Measurements from ENCODE around the gene IGFL3.

DNA sequence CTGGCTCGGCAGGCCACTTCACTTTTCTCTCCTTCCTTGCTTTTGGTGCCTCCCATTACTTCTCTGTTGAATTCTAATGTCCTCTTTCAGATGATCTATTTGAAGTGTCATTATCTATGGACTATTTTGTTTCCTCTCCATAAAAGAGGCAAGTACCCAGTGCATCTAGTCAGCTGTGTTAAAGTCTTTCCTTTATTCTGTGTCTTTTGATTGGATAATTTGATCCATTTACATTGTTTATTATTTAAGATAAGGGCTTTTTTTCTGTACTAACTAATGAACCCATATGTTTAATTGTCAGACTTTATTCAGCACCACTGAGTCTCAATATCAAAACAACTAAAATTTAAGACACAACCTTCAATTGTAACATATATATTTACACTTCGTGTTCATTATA, 36.4 kb downstream of the IGFL3 start:
- TF ChIP-seq, protein P1, sequence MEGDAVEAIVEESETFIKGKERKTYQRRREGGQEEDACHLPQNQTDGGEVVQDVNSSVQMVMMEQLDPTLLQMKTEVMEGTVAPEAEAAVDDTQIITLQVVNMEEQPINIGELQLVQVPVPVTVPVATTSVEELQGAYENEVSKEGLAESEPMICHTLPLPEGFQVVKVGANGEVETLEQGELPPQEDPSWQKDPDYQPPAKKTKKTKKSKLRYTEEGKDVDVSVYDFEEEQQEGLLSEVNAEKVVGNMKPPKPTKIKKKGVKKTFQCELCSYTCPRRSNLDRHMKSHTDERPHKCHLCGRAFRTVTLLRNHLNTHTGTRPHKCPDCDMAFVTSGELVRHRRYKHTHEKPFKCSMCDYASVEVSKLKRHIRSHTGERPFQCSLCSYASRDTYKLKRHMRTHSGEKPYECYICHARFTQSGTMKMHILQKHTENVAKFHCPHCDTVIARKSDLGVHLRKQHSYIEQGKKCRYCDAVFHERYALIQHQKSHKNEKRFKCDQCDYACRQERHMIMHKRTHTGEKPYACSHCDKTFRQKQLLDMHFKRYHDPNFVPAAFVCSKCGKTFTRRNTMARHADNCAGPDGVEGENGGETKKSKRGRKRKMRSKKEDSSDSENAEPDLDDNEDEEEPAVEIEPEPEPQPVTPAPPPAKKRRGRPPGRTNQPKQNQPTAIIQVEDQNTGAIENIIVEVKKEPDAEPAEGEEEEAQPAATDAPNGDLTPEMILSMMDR (IDR thresholded peaks at IDR 0.05; ENCODE audit: insufficient read depth, low read depth, low read length) = no peak
- no peak for TF ChIP-seq EZH2 (IDR thresholded peaks at IDR 0.05; ENCODE audit: insufficient read depth, low read length)

Data from astrocyte (in vitro differentiated cells and primary cell).